Mucosa of descending colon (tissue), 3 donors: ENCODE results near the gene SYTL1. TPM values are rescaled to one million over a fixed set of nuclear protein-coding genes. Genes with fewer than 3 reads are reported as not detected.

Experiments
- ATAC-seq: fragments of 200-7000 bp; cut with Tn5 transposase; one replicate; pipeline ENCODE4 v1.9.1; 2020; ENCODE audit warnings: mild to moderate bottlenecking, moderate library complexity
- DNase-seq, 3 donors: peaks; one replicate each; pipeline ENCODE4 v3.0.0-alpha.2; 2020
- H3K36me3 ChIP-seq: fragments of 200-600 bp; one replicate; pipeline ENCODE4 v1.8.0; 2021; ENCODE audit warnings: low read depth, mild to moderate bottlenecking
- H3K4me1 ChIP-seq: fragments of 200-600 bp; one replicate; pipeline ENCODE4 v1.8.0; 2021; ENCODE audit warnings: low read depth, mild to moderate bottlenecking
- H3K4me3 ChIP-seq: fragments of 200-600 bp; one replicate; pipeline ENCODE4 v1.8.0; 2021; ENCODE audit warnings: mild to moderate bottlenecking
- H3K9me3 ChIP-seq: fragments of 200-600 bp; one replicate; pipeline ENCODE4 v1.8.0; 2021; ENCODE audit warnings: mild to moderate bottlenecking
- CTCF ChIP-seq: fragments of 200-600 bp; IDR thresholded peaks from one replicate; pipeline ENCODE4 v1.8.0; 2022; ENCODE audit warnings: antibody characterized with exemption, mild to moderate bottlenecking
- intact Hi-C, 2 donors: fragments of 100-400 bp; cut with DNase I in 1 of 2; cut with micrococcal nuclease in 1 of 2; formaldehyde crosslinking; loops; one replicate each; pipeline versions ENCODE4 v1.11.0 to v1.11.1; 2022; cut with DNase I, micrococcal nuclease
- long read RNA-seq, 2 donors: library from polyadenylated mRNA; unstranded; transcript quantifications; one replicate each; pipeline ENCODE4 v2.0.0, GENCODE V29; 2019 to 2021
- total RNA-seq, 3 donors: library from RNA; stranded (reverse); fragmentation: NEBNext Ultra II Directional in 2 of 3; extraction: Animal tissue kit (Norgen Biotek cat#: 25700) in 2 of 3; gene quantifications; one replicate each; pipeline versions ENCODE4 v1.2.1 to v1.2.4, GENCODE V29; 2021 to 2023
- donor health status: DM: no; HTN: no; CAD: no; lungs with moderate emphysema.
- donor health status: DM: no; HTN: no; CAD: no.
- donor health status: DM: no; HTN: yes; CAD: no.

SYTL1 gene
- total RNA-seq = 1 to 10 TPM; 4.2 to 9.7 (median 8.7) TPM
- long read RNA-seq, donor 1, partial matches to known transcripts = 0 of 1 reads
- long read RNA-seq, donor 1, other reads (novel, unspliced or antisense) = 1 of 1 reads
- long read RNA-seq, donor 2, partial matches to known transcripts = 0 of 4 reads
- long read RNA-seq, donor 2, other reads (novel, unspliced or antisense) = 1 of 4 reads

GRCh38 chr1:27341525-27342252, at the start of gene SYTL1:
TSS of gene SYTL1 (plus strand) at chr1:27342022. CDS start at chr1:27345335, 3,313 bp downstream.
- ATAC-seq (peak; percentile 87), DNase-seq (peak; percentile 69 to 85 (median 75))
- no peak for TF ChIP-seq CTCF
- Histone ChIP-seq H3K36me3 (no peaks in the 10 kb centered on the region), H3K4me1 (peaks cover 7% of the 10 kb centered on the region), H3K4me3 (peak within 1 kb of the TSS; percentile 9), H3K9me3 (no peaks in the 10 kb centered on the region)
- intact Hi-C loops = no loop called here

- intact Hi-C loops = no loop called here
- no peak for TF ChIP-seq CTCF
- Histone ChIP-seq H3K36me3 (no peaks in the 10 kb centered on the region), H3K4me3 (no peak overlapping the region), H3K4me1 (no peaks in the 10 kb centered on the region), H3K9me3 (no peaks in the 10 kb centered on the region)
- no peak for DNase-seq
- no peak for ATAC-seq
Observed at GRCh38 chr1:27292106-27292505, 49.7 kb upstream of the SYTL1 start.

- no peak for ATAC-seq
- intact Hi-C loops = no loop called here
- no peaks in the 10 kb centered on the region for H3K4me1 ChIP-seq
- H3K4me3 ChIP-seq = no peak overlapping the region
- H3K36me3 ChIP-seq = no peaks in the 10 kb centered on the region
- DNase-seq = no peak
- TF ChIP-seq CTCF = no peak
- no peaks in the 10 kb centered on the region for H3K9me3 ChIP-seq
Observed at GRCh38 chr1:27293915-27294314, 47.9 kb upstream of the SYTL1 start.

GRCh38 chr1:27296773-27297291, 45.0 kb upstream of the SYTL1 start:
- DNase-seq = peak; percentile 65 to 78 (median 75)
- H3K36me3 ChIP-seq = no peaks in the 10 kb centered on the region
- no peaks in the 10 kb centered on the region for H3K9me3 ChIP-seq
- intact Hi-C loops = no loop called here
- peaks cover 3% of the 10 kb centered on the region for H3K4me1 ChIP-seq
- TF ChIP-seq CTCF = peak; percentile 37
- ATAC-seq = peak; percentile 49
- no peak overlapping the region for H3K4me3 ChIP-seq

GRCh38 chr1:27297903-27298302, 43.9 kb upstream of the SYTL1 start:
- H3K9me3 ChIP-seq = no peaks in the 10 kb centered on the region
- ATAC-seq (no peak), DNase-seq (no peak)
- no peaks in the 10 kb centered on the region for H3K36me3 ChIP-seq
- intact Hi-C loops = no loop called here
- H3K4me1 ChIP-seq = peaks cover 3% of the 10 kb centered on the region
- no peak for TF ChIP-seq CTCF
- no peak overlapping the region for H3K4me3 ChIP-seq
